ENCODE measurements around the gene SUMO3.

The SUMO3 gene

DNA sequence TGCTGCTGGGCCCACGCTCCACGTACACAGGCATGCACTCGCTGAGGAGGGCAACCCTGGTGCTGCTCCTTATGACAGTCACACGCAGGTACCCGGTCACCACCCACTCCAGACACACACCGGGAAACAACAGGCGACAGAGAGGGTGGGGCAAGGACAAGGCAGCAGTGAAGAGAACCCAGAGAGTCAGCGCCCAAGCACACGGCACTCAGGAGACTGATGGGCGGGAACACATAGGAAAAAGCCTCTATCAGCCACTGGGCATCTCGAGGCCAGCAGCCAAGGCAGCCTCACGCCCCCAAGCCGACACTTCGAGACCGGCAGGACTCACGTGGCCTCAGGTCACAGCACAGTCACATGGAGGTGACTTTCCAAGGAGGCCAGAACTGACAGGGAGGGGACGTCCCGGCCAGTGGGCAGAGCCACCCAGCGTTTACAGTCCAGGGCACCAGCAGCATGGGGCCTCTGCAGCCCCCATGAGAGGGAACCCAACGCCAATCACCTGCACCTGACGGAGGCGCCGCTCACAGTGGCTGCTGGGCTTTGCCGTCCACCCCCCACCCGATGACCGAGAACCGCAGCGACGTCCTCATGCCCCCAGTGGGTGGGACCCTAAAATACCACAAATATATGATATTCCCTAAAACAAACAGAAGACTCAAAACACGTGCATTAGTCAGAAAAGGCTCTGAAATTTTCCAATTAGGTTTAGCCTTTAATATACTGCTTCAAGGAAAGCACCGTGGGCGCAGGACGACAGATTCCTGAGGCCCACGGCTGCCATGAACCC, 35.9 kb upstream of the SUMO3 start:
- H3K27ac ChIP-seq = no peak overlapping the region
- TF ChIP-seq CTCF (IDR thresholded peaks at IDR 0.05) (no peak), ZFX (IDR thresholded peaks at IDR 0.05; ENCODE audit: borderline replicate concordance) (no peak)

GRCh38 chr21:44850905-44851657, 33.2 kb upstream of the SUMO3 start:
- no peak for TF ChIP-seq ZFX (IDR thresholded peaks at IDR 0.05; ENCODE audit: borderline replicate concordance)
- no peak for TF ChIP-seq CTCF (IDR thresholded peaks at IDR 0.05)
- no peak overlapping the region for H3K27ac ChIP-seq

- no peak for TF ChIP-seq CTCF (IDR thresholded peaks at IDR 0.05)
- TF ChIP-seq ZFX (IDR thresholded peaks at IDR 0.05; ENCODE audit: borderline replicate concordance) = no peak
- no peak overlapping the region for H3K27ac ChIP-seq
Measured at GRCh38 chr21:44850208-44850800, 32.4 kb upstream of the SUMO3 start.

GRCh38 chr21:44849616-44850130, 31.8 kb upstream of the SUMO3 start:
- TF ChIP-seq CTCF (IDR thresholded peaks at IDR 0.05) (no peak), ZFX (IDR thresholded peaks at IDR 0.05; ENCODE audit: borderline replicate concordance) (no peak)
- H3K27ac ChIP-seq = no peak overlapping the region

- H3K27ac ChIP-seq = no peak overlapping the region
- no peak for TF ChIP-seq CTCF (IDR thresholded peaks at IDR 0.05)
- no peak for TF ChIP-seq ZFX (IDR thresholded peaks at IDR 0.05; ENCODE audit: borderline replicate concordance)
Measured at GRCh38 chr21:44848821-44849521, 31.1 kb upstream of the SUMO3 start.

GRCh38 chr21:44847261-44848056, 29.6 kb upstream of the SUMO3 start:
- TF ChIP-seq CTCF (IDR thresholded peaks at IDR 0.05) (no peak), ZFX (IDR thresholded peaks at IDR 0.05; ENCODE audit: borderline replicate concordance) (no peak)
- H3K27ac ChIP-seq = no peak overlapping the region

Data from 22Rv1 (cell line).